Ascending aorta (tissue), 2 donors: ENCODE results near the gene CSF2. TPM values are rescaled to one million over a fixed set of nuclear protein-coding genes. Genes with fewer than 3 reads are reported as not detected.

Experiments used
- DNase-seq, 2 donors: peaks; one replicate each; pipeline ENCODE4 v3.0.0-alpha.2; 2019; ENCODE audit warnings: low spot score in 2 of 2
- H3K27ac ChIP-seq, 2 donors: fragments of 200-600 bp; sonication (generic); one replicate each; pipeline ENCODE4 v1.5.1; 2016 to 2017; ENCODE audit warnings: mild to moderate bottlenecking in 1 of 2
- H3K27me3 ChIP-seq: fragments of 200-600 bp; sonication (generic); one replicate; pipeline ENCODE4 v1.5.1; 2017
- H3K36me3 ChIP-seq, 2 donors: fragments of 200-600 bp; sonication (generic); one replicate each; pipeline ENCODE4 v1.5.1; 2016
- H3K4me1 ChIP-seq, 2 donors: fragments of 200-600 bp; sonication (generic); one replicate each; pipeline ENCODE4 v1.5.1; 2016 to 2017; ENCODE audit warnings: mild to moderate bottlenecking in 1 of 2
- H3K4me3 ChIP-seq, 2 donors: fragments of 200-600 bp; sonication (generic); one replicate each; pipeline ENCODE4 v1.5.1; 2016 to 2017; ENCODE audit warnings: mild to moderate bottlenecking in 1 of 2
- H3K9me3 ChIP-seq, 2 donors: fragments of 200-600 bp; sonication (generic); one replicate each; pipeline ENCODE4 v1.5.1; 2016
- intact Hi-C: fragments of 100-400 bp; cut with DNase I; formaldehyde crosslinking; loops from one replicate; pipeline ENCODE4 v1.15.1; 2023
- total RNA-seq: library from RNA; depleted of rRNA; stranded (reverse); fragments of >200 nt; gene quantifications from one replicate; pipeline ENCODE4 v1.1.0, GENCODE V29; 2016
- TF ChIP-seq, protein P1 (sequence below), 3 experiments: fragments of 200-600 bp in 2 of 3; fragments of 450-650 bp in 1 of 3; sonication (generic) in 2 of 3; IDR thresholded peaks; one replicate each; pipeline ENCODE4 v1.5.1; 2016 to 2019; ENCODE audit warnings: antibody characterized with exemption in 3 of 3, mild to moderate bottlenecking in 1 of 3, moderate library complexity in 1 of 3

The CSF2 gene
- total RNA-seq, 1 donor from 2014 or later: not detected

DNA sequence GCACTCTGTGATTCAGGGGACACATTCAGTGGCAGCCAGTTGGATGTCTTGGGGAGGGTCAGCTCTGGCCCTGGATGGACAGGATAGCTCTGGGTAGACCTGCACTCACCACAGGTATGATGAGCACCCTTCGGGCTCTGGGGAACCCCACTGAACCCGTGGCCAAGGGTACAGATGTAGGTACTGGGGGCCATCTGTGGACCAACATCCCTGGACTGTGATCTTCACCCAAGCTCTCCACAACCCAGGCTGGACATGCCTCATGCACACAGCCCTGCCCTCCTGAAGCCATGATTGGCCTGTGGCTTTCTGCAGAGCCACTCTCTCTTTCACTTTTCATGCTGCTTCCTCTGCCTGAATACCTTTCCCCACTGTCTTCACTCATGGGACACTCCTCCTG lies 46.6 kb upstream of the CSF2 start:
- Histone ChIP-seq H3K36me3 (no peaks in the 10 kb centered on the region), H3K27me3 (no peaks in the 10 kb centered on the region), H3K27ac (no peak overlapping the region), H3K4me1 (no peaks in the 10 kb centered on the region), H3K9me3 (no peaks in the 10 kb centered on the region), H3K4me3 (no peak overlapping the region)
- intact Hi-C loops: no loop called here
- no peak for DNase-seq
- TF ChIP-seq, protein P1, sequence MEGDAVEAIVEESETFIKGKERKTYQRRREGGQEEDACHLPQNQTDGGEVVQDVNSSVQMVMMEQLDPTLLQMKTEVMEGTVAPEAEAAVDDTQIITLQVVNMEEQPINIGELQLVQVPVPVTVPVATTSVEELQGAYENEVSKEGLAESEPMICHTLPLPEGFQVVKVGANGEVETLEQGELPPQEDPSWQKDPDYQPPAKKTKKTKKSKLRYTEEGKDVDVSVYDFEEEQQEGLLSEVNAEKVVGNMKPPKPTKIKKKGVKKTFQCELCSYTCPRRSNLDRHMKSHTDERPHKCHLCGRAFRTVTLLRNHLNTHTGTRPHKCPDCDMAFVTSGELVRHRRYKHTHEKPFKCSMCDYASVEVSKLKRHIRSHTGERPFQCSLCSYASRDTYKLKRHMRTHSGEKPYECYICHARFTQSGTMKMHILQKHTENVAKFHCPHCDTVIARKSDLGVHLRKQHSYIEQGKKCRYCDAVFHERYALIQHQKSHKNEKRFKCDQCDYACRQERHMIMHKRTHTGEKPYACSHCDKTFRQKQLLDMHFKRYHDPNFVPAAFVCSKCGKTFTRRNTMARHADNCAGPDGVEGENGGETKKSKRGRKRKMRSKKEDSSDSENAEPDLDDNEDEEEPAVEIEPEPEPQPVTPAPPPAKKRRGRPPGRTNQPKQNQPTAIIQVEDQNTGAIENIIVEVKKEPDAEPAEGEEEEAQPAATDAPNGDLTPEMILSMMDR (IDR thresholded peaks at IDR 0.05): no peak

DNA sequence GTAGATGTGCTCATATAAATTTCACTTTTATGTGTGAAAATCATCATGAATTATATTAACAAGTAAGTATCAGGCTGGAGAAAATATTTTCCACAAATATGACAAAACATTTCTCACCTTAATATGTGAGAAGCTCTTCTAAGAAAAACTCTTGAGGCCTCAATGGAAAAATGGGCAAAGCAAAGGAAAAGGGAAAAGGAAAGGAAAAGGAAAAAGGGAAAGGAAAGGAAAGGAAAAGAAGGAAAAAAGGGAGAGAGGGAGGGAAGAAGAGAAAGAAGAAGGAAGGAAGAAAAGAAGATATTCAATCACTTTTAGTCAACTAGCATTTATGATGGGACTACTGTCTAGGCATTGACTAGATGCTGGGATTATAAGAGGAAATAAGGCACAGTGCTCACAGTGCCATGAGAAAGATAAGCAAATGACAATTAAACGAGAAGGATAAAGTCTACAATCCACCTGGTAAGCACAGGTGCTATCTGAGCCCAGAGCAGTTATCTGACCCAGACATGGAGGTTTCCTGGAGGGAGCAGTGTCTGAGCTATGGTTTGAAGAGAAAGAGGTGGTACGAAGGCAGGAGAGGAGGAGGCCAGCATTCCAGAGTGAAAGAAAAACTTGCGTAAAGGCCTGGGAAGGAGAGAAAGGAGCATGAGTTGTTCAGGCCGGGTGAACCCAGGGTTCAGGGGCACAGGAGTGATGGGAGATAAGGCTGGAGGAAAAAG lies 43.8 kb upstream of the CSF2 start:
- H3K4me1 ChIP-seq: no peaks in the 10 kb centered on the region
- H3K4me3 ChIP-seq: no peak overlapping the region
- TF ChIP-seq, protein P1 (IDR thresholded peaks at IDR 0.05): no peak
- no peak overlapping the region for H3K27ac ChIP-seq
- H3K27me3 ChIP-seq: no peaks in the 10 kb centered on the region
- H3K9me3 ChIP-seq: no peaks in the 10 kb centered on the region
- intact Hi-C loops: no loop called here
- DNase-seq: no peak
- H3K36me3 ChIP-seq: no peaks in the 10 kb centered on the region

DNA sequence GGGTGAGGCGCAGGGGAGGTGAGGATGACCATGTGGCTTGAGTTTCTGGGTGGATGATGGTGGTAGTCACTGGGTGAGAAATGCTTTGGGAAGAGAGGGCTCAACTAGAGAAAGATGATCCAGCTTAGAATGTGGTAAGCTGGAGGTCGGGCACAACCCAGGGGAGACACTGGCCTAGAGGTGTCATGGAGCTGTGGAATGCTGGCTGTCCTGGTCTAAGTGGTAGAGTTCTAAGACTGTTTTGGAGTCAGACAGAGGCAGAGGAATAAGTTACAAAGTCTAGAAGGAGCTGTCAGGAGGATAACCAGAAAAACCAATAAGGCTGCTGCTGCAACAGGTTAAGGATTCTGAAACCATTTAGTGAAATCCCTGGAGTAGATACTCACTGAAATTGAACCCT lies 43.0 kb upstream of the CSF2 start:
- TF ChIP-seq, protein P1 (IDR thresholded peaks at IDR 0.05): no peak
- DNase-seq: no peak
- Histone ChIP-seq H3K27ac (no peak overlapping the region), H3K9me3 (no peaks in the 10 kb centered on the region), H3K4me3 (no peak overlapping the region), H3K4me1 (no peaks in the 10 kb centered on the region), H3K27me3 (no peaks in the 10 kb centered on the region), H3K36me3 (no peaks in the 10 kb centered on the region)
- intact Hi-C loops: no loop called here

DNA sequence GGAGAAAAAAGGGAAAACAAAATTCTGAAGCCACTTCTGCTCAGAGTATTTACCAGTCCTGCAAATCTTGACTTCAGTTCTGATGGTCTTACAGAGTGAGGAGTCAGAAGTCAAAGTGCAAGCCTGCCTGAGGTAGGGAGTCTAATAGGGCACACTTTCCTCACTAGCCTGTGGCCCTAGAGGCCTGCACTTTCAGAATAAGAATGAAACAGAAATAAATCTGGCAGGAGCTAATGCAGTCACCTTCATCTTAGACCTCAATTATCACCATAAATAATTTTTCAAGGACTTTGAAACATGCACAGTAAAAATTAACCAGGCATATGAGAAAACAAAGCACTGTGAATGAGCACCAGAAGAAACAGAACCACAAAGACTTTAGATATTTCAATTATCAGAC lies 41.4 kb upstream of the CSF2 start:
- no peak for DNase-seq
- Histone ChIP-seq H3K4me1 (no peaks in the 10 kb centered on the region), H3K27ac (no peak overlapping the region), H3K36me3 (no peaks in the 10 kb centered on the region), H3K27me3 (no peaks in the 10 kb centered on the region), H3K4me3 (no peak overlapping the region), H3K9me3 (no peaks in the 10 kb centered on the region)
- intact Hi-C loops: no loop called here
- TF ChIP-seq, protein P1 (IDR thresholded peaks at IDR 0.05): no peak

DNA sequence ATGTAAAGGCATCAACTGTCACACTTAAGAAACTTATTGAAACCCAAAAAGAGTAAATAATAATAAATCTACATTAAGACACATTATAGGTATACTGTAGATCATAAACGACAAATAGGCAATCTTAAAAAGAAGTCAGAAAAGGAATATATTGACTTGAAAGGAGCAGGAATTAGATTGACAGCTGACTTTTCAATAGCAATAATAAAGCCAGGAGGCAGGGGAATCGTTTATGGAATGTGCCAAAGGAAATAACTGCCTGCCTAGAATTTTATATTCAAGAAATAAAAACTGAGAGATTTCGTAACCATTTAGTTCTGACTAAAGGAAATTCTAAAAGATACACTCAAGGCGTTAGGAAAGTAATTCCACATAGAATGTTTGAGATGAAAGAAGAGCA lies 40.5 kb upstream of the CSF2 start:
- Histone ChIP-seq H3K4me3 (no peak overlapping the region), H3K27me3 (no peaks in the 10 kb centered on the region), H3K36me3 (no peaks in the 10 kb centered on the region), H3K4me1 (no peaks in the 10 kb centered on the region), H3K27ac (no peak overlapping the region), H3K9me3 (no peaks in the 10 kb centered on the region)
- intact Hi-C loops: no loop called here
- TF ChIP-seq, protein P1 (IDR thresholded peaks at IDR 0.05): no peak
- DNase-seq: no peak

DNA sequence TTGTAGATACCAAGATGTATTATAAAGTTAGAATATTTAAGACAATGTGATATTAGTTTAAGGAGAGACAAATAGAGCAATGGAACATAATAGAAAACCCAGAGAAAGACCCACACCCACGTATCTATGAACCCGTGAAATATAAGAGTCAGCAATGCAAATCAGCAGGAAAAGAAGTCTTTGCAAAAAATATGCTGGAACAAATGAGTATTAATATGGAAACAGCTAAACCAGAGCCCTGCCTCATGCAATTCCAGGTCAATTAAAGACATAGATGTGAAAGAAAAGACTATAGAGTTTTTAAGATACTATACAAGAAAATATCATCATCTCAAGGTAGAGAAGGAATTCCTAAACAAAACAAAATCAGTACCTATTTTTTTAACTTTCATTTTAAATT lies 36.2 kb upstream of the CSF2 start:
- DNase-seq: no peak
- H3K27ac ChIP-seq: no peak overlapping the region
- peaks cover 0 to 4% of the 10 kb centered on the region in 2 donors for H3K9me3 ChIP-seq
- intact Hi-C loops: no loop called here
- no peak overlapping the region for H3K4me3 ChIP-seq
- no peaks in the 10 kb centered on the region for H3K4me1 ChIP-seq
- H3K36me3 ChIP-seq: no peaks in the 10 kb centered on the region
- TF ChIP-seq, protein P1 (IDR thresholded peaks at IDR 0.05): no peak
- H3K27me3 ChIP-seq: no peaks in the 10 kb centered on the region
